Measurements from ENCODE around the gene ORMDL3.
"Not testable (repeated sequence)": the region's sequence is repeated elsewhere in the genome, so short reads cannot be mapped to it uniquely, and the experiment has no call there.

The ORMDL3 gene

DNA sequence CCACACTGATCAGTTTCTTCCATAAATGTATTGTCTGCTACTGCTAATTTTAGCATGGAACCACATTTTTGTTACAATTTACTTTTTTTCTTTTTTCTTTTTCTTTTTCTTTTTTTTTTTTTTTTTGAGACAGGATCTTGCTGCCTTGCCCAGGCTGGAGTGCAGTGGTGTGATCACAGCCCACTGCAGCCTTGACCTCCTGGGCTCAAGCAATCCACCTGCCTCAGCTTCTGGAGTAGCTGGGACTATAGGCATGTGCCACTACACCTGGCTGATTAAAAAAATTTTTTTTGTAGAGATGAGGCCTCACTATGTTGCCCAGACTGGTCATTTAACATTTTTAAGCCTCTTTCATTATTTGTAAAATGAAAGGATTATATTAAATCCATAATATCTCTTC lies 40.3 kb downstream of the ORMDL3 start:
- no peak overlapping the region for H3K27ac ChIP-seq
- TF ChIP-seq, protein P1, sequence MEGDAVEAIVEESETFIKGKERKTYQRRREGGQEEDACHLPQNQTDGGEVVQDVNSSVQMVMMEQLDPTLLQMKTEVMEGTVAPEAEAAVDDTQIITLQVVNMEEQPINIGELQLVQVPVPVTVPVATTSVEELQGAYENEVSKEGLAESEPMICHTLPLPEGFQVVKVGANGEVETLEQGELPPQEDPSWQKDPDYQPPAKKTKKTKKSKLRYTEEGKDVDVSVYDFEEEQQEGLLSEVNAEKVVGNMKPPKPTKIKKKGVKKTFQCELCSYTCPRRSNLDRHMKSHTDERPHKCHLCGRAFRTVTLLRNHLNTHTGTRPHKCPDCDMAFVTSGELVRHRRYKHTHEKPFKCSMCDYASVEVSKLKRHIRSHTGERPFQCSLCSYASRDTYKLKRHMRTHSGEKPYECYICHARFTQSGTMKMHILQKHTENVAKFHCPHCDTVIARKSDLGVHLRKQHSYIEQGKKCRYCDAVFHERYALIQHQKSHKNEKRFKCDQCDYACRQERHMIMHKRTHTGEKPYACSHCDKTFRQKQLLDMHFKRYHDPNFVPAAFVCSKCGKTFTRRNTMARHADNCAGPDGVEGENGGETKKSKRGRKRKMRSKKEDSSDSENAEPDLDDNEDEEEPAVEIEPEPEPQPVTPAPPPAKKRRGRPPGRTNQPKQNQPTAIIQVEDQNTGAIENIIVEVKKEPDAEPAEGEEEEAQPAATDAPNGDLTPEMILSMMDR (conservative IDR thresholded peaks at IDR 0.05): no peak

DNA sequence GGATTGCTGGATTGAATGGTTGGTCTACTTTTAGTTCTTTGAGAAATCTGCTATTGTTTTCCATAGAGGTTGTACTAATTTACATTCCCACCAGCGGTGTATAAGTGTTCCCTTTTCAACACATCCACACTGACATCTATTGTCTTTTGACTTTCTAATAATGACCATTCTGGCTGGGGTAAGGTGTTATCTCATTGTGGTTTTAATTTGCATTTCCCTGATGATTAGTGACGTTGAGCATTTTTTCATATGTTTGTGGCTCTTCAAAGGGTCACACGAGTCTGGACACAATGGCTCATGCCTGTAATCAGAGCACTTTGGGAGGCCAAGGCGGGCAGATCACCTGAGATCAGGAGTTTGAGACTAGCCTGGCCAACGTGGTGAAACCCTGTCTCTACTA lies 41.3 kb downstream of the ORMDL3 start:
- H3K27ac ChIP-seq: not testable (repeated sequence)

DNA sequence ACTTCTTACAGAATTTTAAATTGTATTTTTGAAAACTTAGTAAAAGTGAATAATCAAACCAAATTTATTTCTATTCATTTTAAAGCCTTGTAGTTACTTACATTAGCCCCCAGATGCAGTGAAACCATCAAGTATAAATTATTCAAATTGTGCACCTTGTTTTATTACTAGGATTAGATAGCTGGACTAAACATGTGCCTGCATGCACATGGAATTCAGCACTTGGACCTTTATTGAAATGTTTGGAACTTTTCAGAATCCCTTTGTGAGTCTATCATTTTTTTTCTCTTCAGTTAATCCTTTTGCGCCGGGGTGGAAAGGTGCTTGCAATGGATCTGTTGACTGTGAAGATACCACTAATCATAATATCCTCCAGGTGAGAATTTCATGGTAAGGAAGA lies 54.6 kb downstream of the ORMDL3 start:
- peak overlapping the region; percentile 19; the same call in 1 of the 2 replicates for H3K27ac ChIP-seq
- TF ChIP-seq, protein P1 (conservative IDR thresholded peaks at IDR 0.05): peak; percentile 66

DNA sequence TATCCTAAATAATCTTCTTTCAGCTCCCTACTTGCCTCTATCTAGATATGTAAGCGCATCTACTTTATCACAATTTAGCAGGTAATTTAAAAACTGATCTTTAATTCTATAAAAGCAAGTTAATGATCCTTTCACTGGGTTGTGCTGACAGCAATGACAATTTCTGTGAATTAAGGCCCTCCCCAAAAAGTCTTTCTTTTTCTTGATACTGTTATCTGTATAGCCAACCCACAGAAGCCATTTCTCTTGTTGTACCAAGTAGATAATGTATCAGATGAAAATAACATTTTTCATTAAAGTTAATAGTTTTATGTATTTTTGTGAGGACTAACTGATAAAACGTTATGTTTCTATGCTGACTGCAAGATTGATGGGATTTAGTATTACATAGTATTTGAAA lies 55.6 kb downstream of the ORMDL3 start:
- TF ChIP-seq, protein P1 (conservative IDR thresholded peaks at IDR 0.05): no peak
- no peak overlapping the region for H3K27ac ChIP-seq

Data from VCaP (cell line).